Left ventricle myocardium inferior (tissue), 1 donor: ENCODE measurements around the gene LEMD1. TPM values are rescaled to one million over a fixed set of nuclear protein-coding genes. Genes with fewer than 3 reads are reported as not detected.

Experiments
- DNase-seq: peaks from one replicate; pipeline ENCODE4 v3.0.0-alpha.2; 2020
- H3K27ac ChIP-seq: fragments of 200-600 bp; replicated peaks from 2 replicates; pipeline ENCODE4 v1.8.0; 2021
- H3K27me3 ChIP-seq: fragments of 200-600 bp; 2 replicates; pipeline ENCODE4 v1.8.0; 2021; ENCODE audit warnings: low read depth
- H3K36me3 ChIP-seq: fragments of 200-600 bp; 2 replicates; pipeline ENCODE4 v1.8.0; 2021
- H3K4me1 ChIP-seq: fragments of 200-600 bp; 2 replicates; pipeline ENCODE4 v1.8.0; 2021
- H3K4me3 ChIP-seq: fragments of 200-600 bp; 2 replicates; pipeline ENCODE4 v1.8.0; 2021; ENCODE audit warnings: mild to moderate bottlenecking, moderate library complexity
- H3K9me3 ChIP-seq: fragments of 200-600 bp; replicated peaks from 2 replicates; pipeline ENCODE4 v1.8.0; 2021
- CTCF ChIP-seq: fragments of 200-600 bp; IDR thresholded peaks from 2 replicates; pipeline ENCODE4 v1.8.0; 2021; ENCODE audit warnings: antibody characterized with exemption, mild to moderate bottlenecking, borderline replicate concordance
- intact Hi-C: fragments of 100-400 bp; cut with micrococcal nuclease; formaldehyde crosslinking; loops from one replicate; pipeline ENCODE4 v1.11.0; 2022
- long read RNA-seq: library from polyadenylated mRNA; unstranded; transcript quantifications from one replicate; pipeline ENCODE4 v2.0.0, GENCODE V29; 2021
- total RNA-seq: library from RNA; stranded (reverse); fragmentation: NEBNext Ultra II Directional; extraction: Animal tissue kit (Norgen Biotek cat#: 25700); gene quantifications from one replicate; pipeline ENCODE4 v1.2.1, GENCODE V29; 2021
- donor health status: DM: no; HTN: yes; CAD: no; lungs with severe emphysema.

LEMD1 gene
- total RNA-seq: not detected
- long read RNA-seq: 0 reads

DNA sequence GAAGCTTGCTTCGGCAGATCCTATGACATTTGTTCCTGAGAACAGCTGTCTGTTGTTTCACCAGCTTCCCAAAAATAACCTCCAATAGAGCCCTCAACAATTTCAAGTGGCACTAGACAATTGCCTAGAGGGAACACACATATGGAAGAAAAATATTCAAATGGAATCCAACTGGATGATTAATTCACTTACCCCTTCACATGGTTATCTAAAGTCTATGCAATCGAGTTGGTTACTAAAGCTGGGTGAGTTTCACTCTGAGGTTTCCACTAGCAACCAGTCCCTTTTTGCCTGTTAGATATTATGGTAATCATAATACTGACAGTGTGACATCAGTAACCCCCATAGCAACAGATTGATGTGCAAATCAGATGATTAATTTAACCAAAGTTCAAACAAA lies at the start of gene LEMD1:
TSS of gene LEMD1 (minus strand) at position 259 of the 400 bp plus-strand sequence. CDS start 1,520 bp downstream, outside the sequence.
- no peak for TF ChIP-seq CTCF
- no peak within 1 kb of the TSS for H3K4me3 ChIP-seq
- intact Hi-C loops: no loop called here

DNA sequence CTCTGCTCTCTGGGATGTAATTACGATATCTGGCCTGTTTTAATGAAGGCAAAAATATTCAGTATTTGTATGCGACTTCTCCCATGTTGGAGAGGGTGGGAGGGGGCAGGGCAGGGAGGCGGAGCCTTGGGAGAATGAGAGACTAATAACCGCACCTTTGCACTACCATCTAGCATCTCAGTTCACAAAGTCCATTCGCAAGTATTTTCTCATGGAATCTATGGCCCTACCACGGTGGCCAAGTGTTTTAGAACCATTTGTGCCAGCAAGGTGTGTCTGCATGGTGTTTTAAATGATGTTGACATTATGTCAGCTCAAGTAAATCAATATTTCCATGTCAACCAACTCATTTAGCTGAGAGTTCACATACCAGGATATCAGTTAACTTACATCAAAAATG lies 48.3 kb upstream of the LEMD1 start:
- Histone ChIP-seq H3K27ac (no peak overlapping the region), H3K4me1 (peaks cover 14% of the 10 kb centered on the region), H3K27me3 (peaks cover 47% of the 10 kb centered on the region), H3K9me3 (peaks cover 7% of the 10 kb centered on the region), H3K4me3 (no peak overlapping the region), H3K36me3 (no peaks in the 10 kb centered on the region)
- intact Hi-C loops: no loop called here
- no peak for DNase-seq
- no peak for TF ChIP-seq CTCF

More for the DNA sequence above, at the start of gene LEMD1:
- Histone ChIP-seq H3K36me3 (no peaks in the 10 kb centered on the region), H3K4me1 (peaks cover 35% of the 10 kb centered on the region), H3K27me3 (no peaks in the 10 kb centered on the region), H3K27ac (peak within 1 kb of the TSS; percentile 75), H3K9me3 (no peaks in the 10 kb centered on the region)
- no peak for DNase-seq

DNA sequence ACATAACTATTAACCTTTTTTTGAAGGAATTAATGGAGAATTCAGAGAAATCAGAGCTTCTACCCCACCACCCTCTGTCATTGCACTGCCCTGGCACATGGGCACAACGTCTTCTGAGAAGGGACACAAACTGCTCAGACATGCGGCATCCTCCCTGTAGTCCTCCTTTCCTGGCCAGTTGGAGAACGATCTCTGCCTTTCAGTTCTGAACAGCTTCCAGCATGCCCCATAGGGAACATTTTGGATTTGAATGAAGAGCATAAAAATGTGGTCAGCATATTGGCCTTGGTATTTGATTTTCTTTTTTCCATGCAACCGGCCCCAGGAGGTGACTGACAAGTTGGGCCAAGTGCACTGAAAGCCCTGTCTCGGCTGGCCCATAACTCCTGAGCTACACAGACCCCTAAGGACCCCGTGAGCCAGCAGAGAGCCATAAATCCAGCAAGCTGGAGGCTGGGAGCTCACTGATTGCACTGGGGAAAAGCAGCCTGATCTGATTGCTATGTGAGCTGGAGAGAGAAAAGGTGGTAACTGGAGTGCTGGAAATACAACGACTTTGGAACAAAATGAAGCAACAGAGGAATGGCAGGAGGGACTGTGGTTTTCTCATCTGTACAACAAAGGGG lies 44.9 kb upstream of the LEMD1 start:
- intact Hi-C loops: no loop called here

DNA sequence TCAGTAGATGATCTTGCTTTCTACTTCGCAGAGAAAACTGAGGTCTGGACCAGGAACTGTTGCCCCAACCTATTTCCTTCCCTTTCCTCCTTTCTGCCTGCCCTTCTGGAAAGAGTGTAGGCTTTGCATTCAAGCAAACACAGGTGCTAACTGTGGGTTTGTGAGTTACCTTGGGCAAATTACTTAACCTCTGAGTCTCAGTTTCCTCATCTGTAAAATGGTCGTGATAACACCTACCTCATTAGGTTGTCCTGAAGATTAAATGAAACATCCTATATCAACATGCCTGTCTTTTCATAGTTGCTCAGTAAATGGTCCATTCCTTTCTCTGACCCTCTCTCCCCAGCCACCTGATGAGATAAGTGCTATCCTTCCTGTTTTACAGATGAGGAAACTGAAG lies 43.5 kb upstream of the LEMD1 start:
- Histone ChIP-seq H3K27ac (no peak overlapping the region), H3K4me1 (peaks cover 14% of the 10 kb centered on the region), H3K9me3 (no peaks in the 10 kb centered on the region), H3K27me3 (peaks cover 58% of the 10 kb centered on the region), H3K36me3 (no peaks in the 10 kb centered on the region), H3K4me3 (no peak overlapping the region)
- intact Hi-C loops: no loop called here
- no peak for TF ChIP-seq CTCF
- no peak for DNase-seq

More for the DNA sequence above, 44.9 kb upstream of the LEMD1 start:
- Histone ChIP-seq H3K4me3 (no peak overlapping the region), H3K9me3 (no peaks in the 10 kb centered on the region), H3K4me1 (peaks cover 14% of the 10 kb centered on the region), H3K27me3 (peaks cover 51% of the 10 kb centered on the region), H3K27ac (no peak overlapping the region), H3K36me3 (no peaks in the 10 kb centered on the region)
- DNase-seq: no peak
- no peak for TF ChIP-seq CTCF

DNA sequence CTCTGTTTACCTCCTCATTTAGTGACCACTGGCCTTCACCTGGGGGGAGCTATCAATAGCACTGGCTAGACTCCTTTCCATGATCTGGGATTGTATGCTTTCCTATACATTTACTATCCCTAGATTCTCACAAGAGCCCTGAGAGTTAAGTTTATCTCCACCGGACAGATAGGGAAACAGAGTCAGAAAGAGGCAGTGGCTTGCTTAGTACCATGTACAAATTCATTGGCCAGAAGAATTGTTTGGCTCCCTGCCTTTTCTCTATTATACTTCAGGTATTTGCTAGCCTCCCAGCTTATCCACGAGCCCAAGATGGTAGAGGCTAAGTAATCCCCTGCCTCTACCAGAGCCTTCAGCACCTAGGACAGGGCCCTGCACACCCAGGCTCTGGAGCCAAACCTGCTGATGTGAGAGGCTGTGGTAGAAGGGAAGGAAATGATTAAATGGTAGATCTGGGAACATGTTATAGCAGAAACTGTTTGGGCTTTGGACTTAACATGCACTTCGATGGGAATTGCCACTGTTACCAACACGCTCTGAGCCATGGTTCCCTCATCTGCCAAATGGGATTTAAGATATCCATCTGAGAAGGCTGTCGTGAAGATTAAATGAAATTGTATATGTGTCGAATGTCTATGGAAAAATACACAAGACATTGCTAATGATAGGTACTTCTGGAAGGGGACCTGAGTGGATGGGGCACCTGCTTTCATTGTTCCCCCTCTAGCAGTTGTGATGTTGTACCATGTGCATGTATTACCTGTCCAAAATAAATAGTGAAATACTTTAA lies 37.1 kb upstream of the LEMD1 start:
- Histone ChIP-seq H3K9me3 (no peaks in the 10 kb centered on the region), H3K4me3 (no peak overlapping the region), H3K36me3 (no peaks in the 10 kb centered on the region), H3K4me1 (peaks cover 27% of the 10 kb centered on the region), H3K27me3 (peaks cover 99% of the 10 kb centered on the region), H3K27ac (no peak overlapping the region)
- intact Hi-C loops: no loop called here
- no peak for TF ChIP-seq CTCF
- no peak for DNase-seq
